Effector memory CD8-positive, alpha-beta T cell (primary cell): ENCODE measurements around the gene CCDC146.
"Not testable (repeated sequence)": the region's sequence is repeated elsewhere in the genome, so short reads cannot be mapped to it uniquely, and the experiment has no call there.

Source experiments
- ATAC-seq: fragments of 150-1000 bp; cut with Tn5 transposase; replicated peaks from 2 replicates; pipeline ENCODE4 v1.10.0; 2021; ENCODE audit warnings: mild to moderate bottlenecking, moderate library complexity
- DNase-seq, 3 experiments: peaks; one replicate each; pipeline ENCODE4 v3.0.0; 2021
- H3K27ac Mint-ChIP-seq, 2 donors: one replicate each; pipeline ENCODE4 v1.8.0; 2022; ENCODE audit warnings: mild to moderate bottlenecking in 2 of 2, mixed read lengths in 2 of 2, moderate library complexity in 2 of 2
- H3K27me3 Mint-ChIP-seq, 2 donors: one replicate each; pipeline ENCODE4 v1.8.0; 2022; ENCODE audit warnings: mixed read lengths in 2 of 2
- H3K36me3 Mint-ChIP-seq: one replicate; pipeline ENCODE4 v1.8.0; 2022; ENCODE audit warnings: mild to moderate bottlenecking, moderate library complexity, mixed read lengths; ENCODE audit not compliant: insufficient read depth
- H3K4me1 Mint-ChIP-seq, 2 donors: one replicate each; pipeline ENCODE4 v1.8.0; 2022; ENCODE audit warnings: low read depth in 2 of 2, mixed read lengths in 2 of 2
- H3K4me3 Mint-ChIP-seq, 2 donors: one replicate each; pipeline ENCODE4 v1.8.0; 2022; ENCODE audit warnings: mild to moderate bottlenecking in 2 of 2, mixed read lengths in 2 of 2, moderate library complexity in 2 of 2
- H3K9me3 Mint-ChIP-seq, 2 donors: one replicate each; pipeline ENCODE4 v1.8.0; 2022; ENCODE audit warnings: mixed read lengths in 2 of 2

The CCDC146 gene

GRCh38 chr7:77108362-77108761 is 14.1 kb upstream of the CCDC146 start:
- not testable (repeated sequence) for H3K9me3 Mint-ChIP-seq, H3K36me3 Mint-ChIP-seq, H3K27me3 Mint-ChIP-seq, DNase-seq, H3K27ac Mint-ChIP-seq, H3K4me3 Mint-ChIP-seq, ATAC-seq, H3K4me1 Mint-ChIP-seq

GRCh38 chr7:77112719-77113306 is 9.6 kb upstream of the CCDC146 start:
- not testable (repeated sequence) for H3K4me3 Mint-ChIP-seq, H3K27ac Mint-ChIP-seq, H3K27me3 Mint-ChIP-seq, H3K9me3 Mint-ChIP-seq, H3K36me3 Mint-ChIP-seq, H3K4me1 Mint-ChIP-seq, ATAC-seq, DNase-seq

GRCh38 chr7:77125486-77125885 is 3.1 kb downstream of the CCDC146 start:
- H3K27me3 Mint-ChIP-seq, H3K36me3 Mint-ChIP-seq, H3K4me3 Mint-ChIP-seq, DNase-seq, ATAC-seq, H3K27ac Mint-ChIP-seq, H3K9me3 Mint-ChIP-seq, H3K4me1 Mint-ChIP-seq: not testable (repeated sequence)

GRCh38 chr7:77127009-77127408 is 4.6 kb downstream of the CCDC146 start:
- H3K27ac Mint-ChIP-seq, H3K27me3 Mint-ChIP-seq, H3K4me3 Mint-ChIP-seq, H3K9me3 Mint-ChIP-seq, H3K4me1 Mint-ChIP-seq, ATAC-seq, H3K36me3 Mint-ChIP-seq, DNase-seq: not testable (repeated sequence)

- not testable (repeated sequence) for H3K4me3 Mint-ChIP-seq, DNase-seq, ATAC-seq
These were observed 6.4 kb downstream of the CCDC146 start for GRCh38 chr7:77128582-77129410.

GRCh38 chr7:77131781-77132180 is 9.4 kb downstream of the CCDC146 start:
- not testable (repeated sequence) for ATAC-seq, H3K36me3 Mint-ChIP-seq, H3K9me3 Mint-ChIP-seq, H3K4me1 Mint-ChIP-seq, H3K27ac Mint-ChIP-seq, H3K4me3 Mint-ChIP-seq, H3K27me3 Mint-ChIP-seq, DNase-seq

More at GRCh38 chr7:77128582-77129410, 6.4 kb downstream of the CCDC146 start:
- not testable (repeated sequence) for H3K36me3 Mint-ChIP-seq, H3K27me3 Mint-ChIP-seq, H3K4me1 Mint-ChIP-seq, H3K27ac Mint-ChIP-seq, H3K9me3 Mint-ChIP-seq

GRCh38 chr7:77138668-77139067 is 16.3 kb downstream of the CCDC146 start:
- ATAC-seq, H3K4me1 Mint-ChIP-seq, H3K9me3 Mint-ChIP-seq, H3K36me3 Mint-ChIP-seq, H3K4me3 Mint-ChIP-seq, H3K27ac Mint-ChIP-seq, H3K27me3 Mint-ChIP-seq, DNase-seq: not testable (repeated sequence)

GRCh38 chr7:77140291-77140690 is 17.9 kb downstream of the CCDC146 start:
- H3K27ac Mint-ChIP-seq, H3K4me3 Mint-ChIP-seq, H3K4me1 Mint-ChIP-seq, H3K9me3 Mint-ChIP-seq, ATAC-seq, H3K36me3 Mint-ChIP-seq, DNase-seq, H3K27me3 Mint-ChIP-seq: not testable (repeated sequence)

GRCh38 chr7:77152232-77152631 is 29.8 kb downstream of the CCDC146 start:
- H3K4me3 Mint-ChIP-seq, ATAC-seq, H3K4me1 Mint-ChIP-seq: not testable (repeated sequence)

GRCh38 chr7:77154917-77155464 is 32.6 kb downstream of the CCDC146 start:
- peak; percentile 86 for ATAC-seq
- not testable (repeated sequence) for H3K4me3 Mint-ChIP-seq, H3K27me3 Mint-ChIP-seq, H3K36me3 Mint-ChIP-seq, DNase-seq, H3K9me3 Mint-ChIP-seq
- H3K4me1 Mint-ChIP-seq, result peaks cover 7 to 11% of the 10 kb centered on the region in 2 donors
- H3K27ac Mint-ChIP-seq, result peak overlapping the region in 1 of 2 donors; percentile 20

More at GRCh38 chr7:77152232-77152631, 29.8 kb downstream of the CCDC146 start:
- H3K9me3 Mint-ChIP-seq, H3K27ac Mint-ChIP-seq, H3K36me3 Mint-ChIP-seq, DNase-seq, H3K27me3 Mint-ChIP-seq: not testable (repeated sequence)

GRCh38 chr7:77155601-77156377 is 33.4 kb downstream of the CCDC146 start:
- not testable (repeated sequence) for H3K9me3 Mint-ChIP-seq, H3K36me3 Mint-ChIP-seq, H3K27me3 Mint-ChIP-seq, ATAC-seq, H3K4me3 Mint-ChIP-seq, DNase-seq
- H3K27ac Mint-ChIP-seq, result peak overlapping the region in 1 of 2 donors; percentile 20
- H3K4me1 Mint-ChIP-seq, result peaks cover 7 to 11% of the 10 kb centered on the region in 2 donors

- H3K4me3 Mint-ChIP-seq, result not testable (repeated sequence)
These were observed 34.6 kb downstream of the CCDC146 start for GRCh38 chr7:77157034-77157433.

GRCh38 chr7:77157446-77157845 is 35.0 kb downstream of the CCDC146 start:
- ATAC-seq, result peak; percentile 57
- Mint-ChIP-seq H3K36me3 (no peaks in the 10 kb centered on the region), H3K27ac (peak overlapping the region in 1 of 2 donors; percentile 42), H3K4me3 (no peak overlapping the region), H3K27me3 (no peaks in the 10 kb centered on the region), H3K9me3 (no peaks in the 10 kb centered on the region), H3K4me1 (peaks cover 7 to 11% of the 10 kb centered on the region in 2 donors)
- DNase-seq, result no peak

More at GRCh38 chr7:77157034-77157433, 34.6 kb downstream of the CCDC146 start:
- not testable (repeated sequence) for H3K27me3 Mint-ChIP-seq, H3K36me3 Mint-ChIP-seq, H3K9me3 Mint-ChIP-seq, H3K27ac Mint-ChIP-seq, DNase-seq
- H3K4me1 Mint-ChIP-seq, result peaks cover 7 to 11% of the 10 kb centered on the region in 2 donors
- ATAC-seq, result peak; percentile 46
